Measurements from ENCODE around the gene ADGRG4.
"Not testable (repeated sequence)": the region's sequence is repeated elsewhere in the genome, so short reads cannot be mapped to it uniquely, and the experiment has no call there.

Gene ADGRG4

GRCh38 chrX:136387951-136388502, 87.3 kb downstream of the ADGRG4 start:
- no peak for DNase-seq

GRCh38 chrX:136390921-136391320, 90.2 kb downstream of the ADGRG4 start:
- DNase-seq, result no peak

DNA sequence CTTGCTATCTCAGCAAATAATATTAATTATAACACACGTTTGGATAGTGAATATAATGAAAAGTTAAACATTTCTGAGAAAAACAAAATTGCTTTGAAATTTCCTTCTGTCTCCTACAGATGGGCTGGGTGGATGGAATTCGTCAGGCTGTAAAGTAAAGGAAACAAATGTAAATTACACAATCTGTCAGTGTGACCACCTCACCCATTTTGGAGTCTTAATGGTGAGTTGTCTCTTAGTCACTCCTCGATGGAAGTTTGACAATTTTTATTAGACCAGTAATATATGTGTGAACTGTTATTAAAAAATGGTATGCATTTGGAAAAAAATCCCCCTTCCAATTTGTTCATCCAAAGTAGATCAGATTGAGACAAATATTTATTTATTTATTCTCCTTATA, 94.5 kb downstream of the ADGRG4 start:
- no peak for DNase-seq

DNA sequence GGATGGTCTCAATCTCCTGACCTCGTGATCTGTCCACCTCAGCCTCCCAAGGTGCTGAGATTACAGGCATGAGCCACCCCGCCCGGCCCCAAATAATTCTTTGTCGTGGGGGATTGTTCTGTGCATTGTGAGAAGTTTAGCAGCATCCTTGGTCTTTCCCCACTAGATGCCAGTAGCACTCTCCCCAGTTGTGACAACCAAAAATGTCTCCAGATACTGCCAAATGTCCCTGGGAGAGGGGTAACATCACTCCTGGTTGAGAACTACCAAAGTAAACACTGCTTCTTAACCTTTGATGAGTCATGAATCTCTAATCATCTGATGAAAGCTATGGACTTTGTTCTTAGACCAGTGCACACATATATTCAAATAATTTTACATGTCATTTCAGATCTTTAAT, 96.2 kb downstream of the ADGRG4 start:
- DNase-seq, result no peak

- no peak for DNase-seq
Observed at GRCh38 chrX:136405126-136405525, 104.4 kb downstream of the ADGRG4 start.

DNA sequence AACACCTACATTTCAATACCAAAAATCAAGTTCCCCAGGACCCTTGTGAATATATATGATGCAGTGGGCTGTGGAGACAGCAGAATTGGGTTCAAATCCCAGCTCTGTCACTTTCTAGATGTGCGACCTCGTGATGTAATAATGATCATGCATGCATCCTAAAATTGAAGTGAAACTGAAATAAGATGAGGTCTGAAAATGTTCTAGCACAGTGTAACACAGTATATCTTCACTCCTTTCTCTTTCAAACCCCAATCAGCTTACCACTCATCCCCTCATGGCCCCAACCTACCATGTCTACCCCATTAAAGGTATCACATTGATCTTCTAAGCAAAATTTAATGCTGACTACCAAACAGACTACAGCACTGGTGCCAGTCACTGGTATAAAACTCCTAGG, 117.0 kb downstream of the ADGRG4 start:
- DNase-seq, result no peak

DNA sequence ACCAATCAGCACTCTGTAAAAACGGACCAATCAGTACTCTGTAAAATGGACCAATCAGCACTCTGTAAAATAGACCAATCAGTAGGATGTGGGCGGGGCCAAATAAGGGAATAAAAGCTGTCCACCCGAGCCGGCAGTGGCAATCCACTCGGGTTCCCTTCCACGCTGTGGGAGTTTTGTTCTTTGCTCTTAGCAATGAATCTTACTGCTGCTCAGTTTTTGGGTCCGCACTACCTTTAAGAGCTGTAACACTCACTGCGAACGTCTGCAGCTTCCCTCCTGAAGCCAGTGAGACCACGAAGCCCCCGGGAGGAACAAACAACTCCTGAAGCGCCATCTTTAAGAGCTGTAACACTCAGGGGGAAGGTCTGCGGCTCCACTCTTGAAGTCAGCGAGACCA, 120.6 kb downstream of the ADGRG4 start:
- no peak for DNase-seq

DNA sequence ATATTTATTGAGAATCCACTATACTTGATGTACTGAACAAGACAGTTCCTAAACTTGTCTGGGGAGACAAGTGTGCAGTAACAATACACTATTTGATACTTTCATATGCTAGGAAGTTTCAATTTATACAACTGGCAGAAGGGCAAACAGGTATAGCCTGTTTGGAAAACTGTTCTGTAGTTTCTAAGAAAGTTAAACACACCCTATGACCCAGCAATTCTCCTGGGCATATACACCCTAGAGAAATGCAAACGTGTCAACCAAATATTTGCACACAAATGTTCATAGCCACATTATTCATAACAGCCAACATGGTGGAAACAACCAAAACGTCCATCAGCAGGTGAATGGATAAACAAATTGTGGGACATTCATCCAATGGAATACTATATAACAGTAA, 123.0 kb downstream of the ADGRG4 start:
- DNase-seq, result no peak

DNA sequence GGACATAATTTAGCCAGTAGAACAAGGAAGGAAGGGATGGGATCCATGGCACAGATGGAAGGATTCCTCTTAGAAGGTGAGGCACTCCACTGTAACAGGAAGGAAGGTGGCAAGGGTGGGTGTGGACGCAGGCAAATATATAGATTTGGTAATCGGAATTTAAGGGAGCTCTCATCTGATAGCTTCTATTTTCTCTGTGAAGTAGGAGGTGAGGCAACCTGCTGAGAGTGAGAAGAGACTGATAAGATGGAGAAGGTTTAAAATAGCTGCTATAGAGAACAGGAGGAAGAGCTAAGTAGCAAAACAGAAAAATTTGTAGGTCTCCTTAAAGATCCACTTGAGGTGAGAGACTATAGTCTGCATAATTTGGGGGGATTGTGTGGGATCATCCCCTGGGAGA, 125.2 kb downstream of the ADGRG4 start:
- DNase-seq, result no peak

DNA sequence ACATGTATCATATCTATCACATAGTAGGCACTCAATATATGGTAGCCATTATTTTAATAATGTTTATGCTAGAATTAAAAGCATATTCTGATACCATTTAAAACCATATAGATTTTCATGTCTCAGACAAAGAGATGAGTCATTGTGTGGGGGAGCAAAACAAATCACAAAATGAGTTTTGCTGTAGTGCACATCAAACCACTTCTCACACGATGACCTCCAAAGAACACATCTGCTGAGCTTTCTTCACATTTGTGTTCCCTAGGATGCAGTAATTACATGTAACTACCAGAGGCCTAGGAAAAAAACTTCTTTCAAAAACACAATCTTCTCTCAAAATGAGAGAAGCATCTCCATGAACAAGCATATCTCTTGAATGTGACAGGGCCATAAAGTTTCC, 130.9 kb downstream of the ADGRG4 start:
- no peak for DNase-seq

DNA sequence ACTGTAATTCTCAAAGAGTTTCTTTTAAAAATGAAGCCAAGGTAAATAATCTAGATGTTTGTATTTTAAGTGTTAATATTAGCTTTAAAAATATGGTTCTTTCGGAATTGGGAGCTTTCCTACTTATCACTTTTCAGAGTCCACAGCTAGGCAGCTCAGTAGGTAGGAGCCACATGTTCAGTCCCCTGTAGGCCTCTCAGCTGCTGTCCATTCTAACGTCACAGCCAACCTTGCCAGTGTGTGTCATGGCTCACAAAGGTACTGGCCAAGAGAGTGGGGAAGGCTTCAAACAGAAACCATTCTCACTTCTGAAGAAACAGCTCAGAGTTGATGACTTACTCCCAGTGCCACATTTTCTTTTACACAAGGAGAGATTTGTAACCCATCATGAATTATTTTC, 137.0 kb downstream of the ADGRG4 start:
- no peak for DNase-seq

GRCh38 chrX:136438192-136438591, 137.4 kb downstream of the ADGRG4 start:
- no peak for DNase-seq

GRCh38 chrX:136445674-136446073, 144.9 kb downstream of the ADGRG4 start:
- DNase-seq, result not testable (repeated sequence)

DNA sequence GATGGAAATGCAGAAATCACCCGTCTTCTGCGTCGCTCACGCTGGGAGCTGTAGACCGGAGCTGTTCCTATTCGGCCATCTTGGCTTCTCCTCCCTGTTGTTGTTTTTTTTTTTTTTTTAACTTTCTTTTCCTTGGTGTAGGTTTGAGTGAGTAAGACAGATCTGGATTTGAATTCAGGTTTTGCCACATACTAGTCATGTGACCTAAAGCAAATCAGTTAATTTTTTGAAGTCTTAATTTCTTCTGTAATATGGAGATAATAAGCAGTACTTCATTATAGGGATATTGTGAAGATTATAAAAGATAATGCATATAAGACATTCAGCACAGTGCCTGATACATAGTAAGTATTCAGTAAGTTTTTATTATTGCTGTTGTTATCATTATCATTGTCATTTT, 145.4 kb downstream of the ADGRG4 start:
- no peak for DNase-seq

DNA sequence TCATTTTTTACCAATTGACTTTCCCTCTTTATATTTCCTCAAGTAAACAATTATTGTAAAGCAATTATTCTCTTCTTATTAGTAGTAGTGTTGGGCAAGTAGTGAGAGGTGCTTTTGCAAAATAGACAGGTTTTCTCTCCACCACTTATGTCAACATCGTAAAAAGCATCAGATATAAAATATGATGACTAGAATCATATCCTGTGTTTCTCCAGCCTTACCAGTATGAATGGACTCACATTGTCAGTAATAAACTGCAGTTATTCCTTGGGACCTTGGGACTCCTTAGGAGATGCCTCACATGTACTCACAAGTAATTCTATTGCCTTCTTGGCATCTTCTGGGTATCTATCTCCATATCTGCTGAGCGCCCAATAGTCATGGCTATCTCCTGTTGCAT, 146.5 kb downstream of the ADGRG4 start:
- DNase-seq, result no peak

- no peak for DNase-seq
Observed at GRCh38 chrX:136447968-136448367, 147.2 kb downstream of the ADGRG4 start.

DNA sequence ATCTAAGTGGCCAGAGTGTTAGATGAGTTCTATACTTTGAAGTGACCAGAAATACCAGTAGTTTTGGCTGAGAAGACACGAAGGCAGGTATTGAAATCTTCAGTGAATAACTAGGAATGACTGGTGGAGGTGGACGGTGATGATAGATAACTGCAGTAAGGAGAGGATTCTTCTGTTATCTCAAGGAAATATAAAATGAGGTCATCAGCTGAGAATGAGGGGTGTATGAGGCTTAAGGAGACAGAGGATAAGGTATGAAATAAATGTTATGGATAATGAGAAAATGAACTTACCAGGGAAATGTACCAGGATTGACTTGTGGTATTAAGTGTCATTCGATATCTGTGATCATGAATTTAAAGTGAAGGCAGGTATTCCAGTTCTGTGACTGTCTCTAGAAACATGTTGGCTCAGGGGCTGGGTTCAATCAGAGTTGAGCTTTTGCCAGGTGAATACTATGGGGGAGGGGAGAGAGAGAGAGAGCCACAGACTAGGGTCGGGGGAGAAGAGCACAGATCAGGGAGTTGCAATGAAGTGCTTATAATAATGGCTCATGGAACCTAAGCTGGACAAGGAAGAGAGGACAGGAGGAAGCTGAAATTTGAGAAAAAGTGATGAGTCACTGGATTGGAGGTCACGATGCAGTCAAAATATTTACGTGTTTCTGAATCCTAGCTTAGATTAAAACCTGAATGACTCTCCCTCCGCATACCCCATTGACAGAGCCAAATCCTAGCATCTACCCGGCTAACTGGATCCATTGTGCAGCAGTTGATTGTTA, 149.5 kb downstream of the ADGRG4 start:
- DNase-seq, result no peak

DNA sequence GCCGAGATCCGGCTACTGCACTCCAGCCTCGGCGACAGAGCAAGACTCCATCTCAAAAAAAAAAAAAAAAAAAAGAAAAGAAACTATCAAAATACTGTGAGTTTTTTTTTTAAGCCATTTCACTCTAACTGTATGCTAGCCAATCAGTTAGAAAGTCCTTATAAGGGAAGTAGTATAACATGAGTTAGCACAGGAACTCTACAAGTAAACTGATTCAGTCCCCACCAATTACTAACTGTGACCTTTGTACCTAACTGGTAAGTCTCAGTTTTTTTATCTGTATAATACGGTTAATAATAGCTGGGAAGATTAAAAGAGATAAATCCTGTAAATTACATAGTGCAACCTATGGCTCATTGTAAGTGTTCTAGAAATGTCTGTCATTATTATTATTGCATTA, 151.9 kb downstream of the ADGRG4 start:
- no peak for DNase-seq

DNA sequence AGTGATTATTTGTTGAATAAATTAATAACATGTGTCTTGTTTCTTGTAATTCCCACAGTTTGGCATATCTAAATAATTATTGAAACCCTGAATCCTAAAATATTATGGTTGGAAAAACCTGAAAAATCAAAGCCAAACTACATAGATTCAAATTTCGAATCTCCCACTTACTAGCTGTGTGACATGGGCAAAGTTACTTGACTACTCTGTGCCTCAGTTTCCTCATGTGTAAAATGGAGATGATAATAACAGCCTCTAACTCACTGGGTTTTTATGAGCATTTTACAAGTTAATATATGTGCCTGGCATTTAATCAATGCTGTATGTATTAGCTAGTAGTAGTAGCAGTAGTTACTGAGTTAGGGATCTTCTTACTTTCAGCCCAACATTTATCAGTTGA, 152.4 kb downstream of the ADGRG4 start:
- DNase-seq, result no peak

GRCh38 chrX:136453771-136454170, 153.0 kb downstream of the ADGRG4 start:
- no peak for DNase-seq

GRCh38 chrX:136456133-136456532, 155.4 kb downstream of the ADGRG4 start:
- no peak for DNase-seq

- no peak for DNase-seq
Observed at GRCh38 chrX:136457303-136457917, 156.6 kb downstream of the ADGRG4 start.

DNA sequence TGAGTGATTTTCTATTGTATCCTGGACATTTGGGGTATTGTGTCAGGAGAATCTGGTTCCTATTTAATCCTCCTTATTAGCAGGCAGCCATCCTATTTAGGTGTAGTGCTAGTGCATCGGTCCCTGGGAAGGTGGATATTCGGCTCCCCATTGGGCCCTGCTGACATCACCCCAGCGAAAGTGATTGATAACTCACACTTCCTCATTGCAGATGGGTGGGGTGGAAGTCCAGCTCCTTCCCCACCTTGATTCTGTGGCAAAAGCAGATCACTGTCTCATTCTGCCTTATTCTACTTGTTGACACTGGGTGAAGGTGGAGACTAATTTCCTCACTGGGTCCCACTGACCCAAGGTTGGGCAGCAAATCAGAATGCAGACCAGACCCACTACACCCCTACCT, 163.8 kb downstream of the ADGRG4 start:
- no peak for DNase-seq

Measured in AML-193 (cell line).